GM23338 (cell line): Measurements from ENCODE around the gene GRAMD1B. TPM values are rescaled to one million over a fixed set of nuclear protein-coding genes. Genes with fewer than 3 reads are reported as not detected.

ENCODE experiments used
- ATAC-seq: fragments of 200-7000 bp; cut with Tn5 transposase; 3 replicates; pipeline ENCODE4 v1.9.1; 2020
- DNase-seq: peaks from one replicate; pipeline ENCODE4 v3.0.0-alpha.2; 2015; ENCODE audit warnings: low spot score
- H2AFZ ChIP-seq: fragments of 200-600 bp; sonication (generic); 2 replicates; pipeline ENCODE4 v1.8.0; 2016; ENCODE audit warnings: antibody characterized with exemption, mild to moderate bottlenecking, moderate library complexity
- H3F3A ChIP-seq: fragments of 200-600 bp; sonication (generic); replicated peaks from 2 replicates; pipeline ENCODE4 v1.8.0; 2017; ENCODE audit warnings: antibody characterized with exemption, mixed run types, low read depth
- H3K27ac ChIP-seq: fragments of 200-600 bp; sonication (generic); 2 replicates; pipeline ENCODE4 v1.6.1; 2016; ENCODE audit warnings: low read depth
- H3K27me3 ChIP-seq: fragments of 200-600 bp; sonication (generic); 2 replicates; pipeline ENCODE4 v1.8.0; 2016; ENCODE audit warnings: mild to moderate bottlenecking, mixed run types, moderate library complexity; ENCODE audit not compliant: insufficient read depth
- H3K36me3 ChIP-seq: fragments of 200-600 bp; sonication (generic); 2 replicates; pipeline ENCODE4 v1.8.0; 2016; ENCODE audit warnings: mild to moderate bottlenecking; ENCODE audit not compliant: insufficient read depth
- H3K4me1 ChIP-seq: fragments of 200-600 bp; sonication (generic); 2 replicates; pipeline ENCODE4 v1.8.0; 2016; ENCODE audit warnings: mild to moderate bottlenecking, moderate library complexity; ENCODE audit not compliant: insufficient read depth
- H3K4me2 ChIP-seq: fragments of 200-600 bp; sonication (generic); 2 replicates; pipeline ENCODE4 v1.7.1; 2017; ENCODE audit warnings: mixed run types
- H3K4me3 ChIP-seq: fragments of 200-600 bp; sonication (generic); 2 replicates; pipeline ENCODE4 v1.6.1; 2016; ENCODE audit warnings: mixed run types
- H3K79me2 ChIP-seq: fragments of 200-600 bp; sonication (generic); replicated peaks from 2 replicates; pipeline ENCODE4 v1.8.0; 2017; ENCODE audit warnings: mild to moderate bottlenecking; ENCODE audit not compliant: insufficient read depth
- H3K9me2 ChIP-seq: fragments of 200-600 bp; sonication (generic); 2 replicates; pipeline ENCODE4 v1.8.0; 2017; ENCODE audit not compliant: insufficient read depth
- H4K20me1 ChIP-seq: fragments of 200-600 bp; sonication (generic); replicated peaks from 2 replicates; pipeline ENCODE4 v1.8.0; 2017; ENCODE audit warnings: mild to moderate bottlenecking; ENCODE audit not compliant: insufficient read depth
- H3K27ac Mint-ChIP-seq: 2 replicates; pipeline ENCODE4 v1.8.0; 2020; ENCODE audit warnings: inconsistent platforms, mild to moderate bottlenecking, moderate library complexity, mixed read lengths
- H3K27me3 Mint-ChIP-seq: 3 replicates; pipeline ENCODE4 v1.8.0; 2022; ENCODE audit warnings: low read depth, mild to moderate bottlenecking, moderate library complexity, mixed read lengths, inconsistent platforms; ENCODE audit not compliant: insufficient read depth, poor library complexity
- H3K36me3 Mint-ChIP-seq: 3 replicates; pipeline ENCODE4 v1.8.0; 2021; ENCODE audit warnings: low read depth, mild to moderate bottlenecking, inconsistent platforms, moderate library complexity, mixed read lengths
- H3K4me1 Mint-ChIP-seq: 3 replicates; pipeline ENCODE4 v1.8.0; 2020; ENCODE audit warnings: mild to moderate bottlenecking, inconsistent platforms, mixed read lengths
- H3K4me3 Mint-ChIP-seq: 3 replicates; pipeline ENCODE4 v1.8.0; 2021; ENCODE audit warnings: moderate library complexity, mild to moderate bottlenecking, inconsistent platforms, mixed read lengths
- H3K9me3 Mint-ChIP-seq: 3 replicates; pipeline ENCODE4 v1.8.0; 2020; ENCODE audit warnings: moderate library complexity, mild to moderate bottlenecking, inconsistent platforms, mixed read lengths
- CTCF ChIP-seq, 2 experiments: fragments of 200-600 bp in 1 of 2; sonication (generic) in 1 of 2; conservative IDR thresholded peaks; 2 replicates each; pipeline versions ENCODE4 v1.5.1 to v1.6.1; 2016 to 2017; ENCODE audit warnings: antibody characterized with exemption in 2 of 2, low read depth in 2 of 2, mild to moderate bottlenecking in 2 of 2, moderate library complexity in 1 of 2
- EZH2phosphoT487 ChIP-seq: fragments of 200-600 bp; sonication (generic); IDR thresholded peaks from one replicate; pipeline ENCODE4 v1.8.1; 2018; ENCODE audit warnings: antibody characterized with exemption; ENCODE audit not compliant: unreplicated experiment
- JUNB ChIP-seq: IDR thresholded peaks from one replicate; pipeline ENCODE4 v1.6.1; 2016; ENCODE audit warnings: antibody characterized with exemption; ENCODE audit not compliant: unreplicated experiment
- STAT1 ChIP-seq: IDR thresholded peaks from one replicate; pipeline ENCODE4 v1.6.1; 2016; ENCODE audit warnings: antibody characterized with exemption; ENCODE audit not compliant: unreplicated experiment
- ZNF331 ChIP-seq: fragments of 250-450 bp; sonication (Bioruptor Pico); IDR thresholded peaks from 2 replicates; pipeline ENCODE4 v1.5.0; 2020; ENCODE audit warnings: low read depth, mild to moderate bottlenecking, moderate library complexity
- ZNF462 ChIP-seq: fragments of 250-450 bp; sonication (Bioruptor Pico); IDR thresholded peaks from 2 replicates; pipeline ENCODE4 v1.5.0; 2020; ENCODE audit warnings: mild to moderate bottlenecking, moderate library complexity
- polyA plus RNA-seq: library from polyadenylated mRNA; unstranded; fragments of >200 nt; fragmentation: Nextera tagmentation; extraction: Ambion mirVana; gene quantifications from 2 replicates; pipeline ENCODE4 v1.2.1, GENCODE V29; 2016
- total RNA-seq: library from RNA; depleted of rRNA; stranded (reverse); fragments of >200 nt; shearing (Covaris generic); gene quantifications from 2 replicates; pipeline ENCODE4 v1.2.3, GENCODE V29; 2014

GRAMD1B gene
- total and polyA plus RNA-seq, 2 experiments from 2014 or later: 3.7 to 24.3 TPM

GRCh38 chr11:123642435-123642834 lies 212.4 kb downstream of the GRAMD1B start:
- H3K4me3 Mint-ChIP-seq: no peak overlapping the region
- peak; percentile 13; the same call in 2 of the 3 replicates for ATAC-seq

More at GRCh38 chr11:123642435-123642834, 212.4 kb downstream of the GRAMD1B start:
- H3K27me3 Mint-ChIP-seq: peaks cover 4% of the 10 kb centered on the region
- Histone ChIP-seq H3K4me2 (no peak overlapping the region), H3K4me1 (peaks cover 15% of the 10 kb centered on the region), H3K27me3 (no peaks in the 10 kb centered on the region), H3K4me3 (no peak overlapping the region), H3K9me2 (no peaks in the 10 kb centered on the region), H3K36me3 (no peaks in the 10 kb centered on the region), H4K20me1 (no peaks in the 10 kb centered on the region), H3K79me2 (no peaks in the 10 kb centered on the region), H2AFZ (peak overlapping the region; percentile 70; the same call in 1 of the 2 replicates), H3K27ac (no peak overlapping the region), H3F3A (no peaks in the 10 kb centered on the region)
- H3K36me3 Mint-ChIP-seq: no peaks in the 10 kb centered on the region; the same call in 2 of the 3 replicates
- DNase-seq: peak; percentile 23
- TF ChIP-seq ZNF331 (no peak), EZH2phosphoT487 (no peak), CTCF (conservative IDR thresholded peaks at IDR 0.05; ENCODE audit: low read depth in 2 of 2) (peak in 1 of 2 experiments; percentile 14; a peak in 1 of 4 replicates), JUNB (no peak), ZNF462 (CRISPR knock-in tag) (no peak), STAT1 (no peak)
- no peaks in the 10 kb centered on the region; the same call in 2 of the 3 replicates for H3K9me3 Mint-ChIP-seq
- H3K4me1 Mint-ChIP-seq: peaks cover 25% of the 10 kb centered on the region
- H3K27ac Mint-ChIP-seq: no peak overlapping the region
